GM18526 (cell line): Measurements from ENCODE around the gene PSD.

Source experiments
- POLR2A ChIP-seq: IDR thresholded peaks from 3 replicates; pipeline ENCODE4 v1.6.1; 2011; ENCODE audit not compliant: insufficient read length; ENCODE audit errors: extremely low read depth

Gene PSD

GRCh38 chr10:102425444-102425843, 6.9 kb upstream of the PSD start:
- TF ChIP-seq POLR2A, result no peak

DNA sequence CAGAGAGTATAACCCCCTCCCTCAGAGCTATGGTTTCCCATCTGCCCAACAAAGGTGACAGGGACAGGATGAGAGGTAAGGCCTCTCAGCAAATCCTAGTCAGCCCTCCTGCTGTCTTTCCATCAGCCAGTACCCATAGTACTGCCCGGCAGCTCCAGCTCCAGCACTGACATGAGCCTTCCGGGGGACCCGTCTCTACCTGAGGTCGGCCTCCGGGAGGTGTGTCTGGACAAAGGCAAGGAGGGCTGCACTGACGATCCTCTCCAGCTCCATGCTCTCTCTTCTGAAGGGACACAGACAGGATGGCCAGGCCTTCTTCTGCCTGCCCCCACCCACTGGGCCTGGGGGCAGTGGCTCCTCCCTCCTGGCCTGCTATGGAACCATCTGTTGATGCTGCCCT, 6.3 kb upstream of the PSD start:
- no peak for TF ChIP-seq POLR2A

GRCh38 chr10:102424145-102424544, 5.6 kb upstream of the PSD start:
- TF ChIP-seq POLR2A, result no peak

GRCh38 chr10:102423372-102423968, 4.9 kb upstream of the PSD start:
- no peak for TF ChIP-seq POLR2A

- peak; percentile 23 for TF ChIP-seq POLR2A
These were observed 4.1 kb upstream of the PSD start for GRCh38 chr10:102422545-102423129.

GRCh38 chr10:102421757-102422512, 3.4 kb upstream of the PSD start:
- TF ChIP-seq POLR2A, result no peak

DNA sequence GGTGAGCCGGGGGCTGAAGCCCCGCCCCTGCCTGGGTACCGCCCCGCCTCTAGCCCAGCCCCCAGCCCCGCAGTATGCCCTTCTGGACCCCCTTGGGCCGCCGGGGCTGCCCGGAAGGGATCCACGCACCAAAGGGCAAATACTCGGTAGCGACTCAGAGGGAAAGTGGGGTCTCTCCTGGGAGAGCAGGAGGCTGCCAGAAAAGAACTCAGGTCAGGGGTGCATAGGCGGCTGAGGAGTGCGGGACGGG, 2.8 kb upstream of the PSD start:
- no peak for TF ChIP-seq POLR2A

- peak; percentile 60 for TF ChIP-seq POLR2A
These were observed 2.3 kb upstream of the PSD start, which contains the start of gene FBXL15 for GRCh38 chr10:102420714-102421506. FBXL15 (plus strand) TSS chr10:102420836; CDS start chr10:102421130, 294 bp downstream.

DNA sequence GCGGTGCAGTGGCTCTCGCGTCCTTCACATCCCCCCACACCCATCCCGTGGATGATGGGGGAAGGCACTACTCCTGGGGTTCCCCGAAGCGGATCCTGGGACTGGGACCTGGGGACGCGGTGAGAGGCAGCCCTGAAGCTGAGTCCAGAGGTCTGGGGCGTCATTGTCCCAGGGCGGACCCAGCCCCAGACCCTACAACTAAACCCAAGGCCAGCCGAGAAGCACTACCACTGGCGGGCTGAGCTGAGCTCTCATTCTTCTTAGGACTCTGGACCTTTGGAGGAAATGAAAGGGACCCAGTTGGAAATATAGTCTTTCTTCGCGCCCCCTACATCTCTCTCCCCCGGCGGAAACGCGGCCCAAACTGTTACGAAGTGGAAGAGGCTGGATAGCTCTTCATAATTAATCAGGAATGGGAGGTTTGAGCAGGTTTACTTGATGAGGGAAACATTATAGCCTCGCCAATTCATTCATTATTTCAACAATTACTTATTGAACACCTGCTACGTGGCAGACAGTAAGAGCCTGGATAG, 1.7 kb upstream of the PSD start:
- TF ChIP-seq POLR2A, result no peak

GRCh38 chr10:102419269-102420180, 940 bp upstream of the PSD start:
- TF ChIP-seq POLR2A, result no peak

- TF ChIP-seq POLR2A, result no peak
These were observed 1.9 kb downstream of the PSD start for GRCh38 chr10:102416695-102417094.

- no peak for TF ChIP-seq POLR2A
These were observed 2.3 kb downstream of the PSD start for GRCh38 chr10:102416283-102416682.

GRCh38 chr10:102414749-102415148, 3.8 kb downstream of the PSD start:
- TF ChIP-seq POLR2A, result no peak

DNA sequence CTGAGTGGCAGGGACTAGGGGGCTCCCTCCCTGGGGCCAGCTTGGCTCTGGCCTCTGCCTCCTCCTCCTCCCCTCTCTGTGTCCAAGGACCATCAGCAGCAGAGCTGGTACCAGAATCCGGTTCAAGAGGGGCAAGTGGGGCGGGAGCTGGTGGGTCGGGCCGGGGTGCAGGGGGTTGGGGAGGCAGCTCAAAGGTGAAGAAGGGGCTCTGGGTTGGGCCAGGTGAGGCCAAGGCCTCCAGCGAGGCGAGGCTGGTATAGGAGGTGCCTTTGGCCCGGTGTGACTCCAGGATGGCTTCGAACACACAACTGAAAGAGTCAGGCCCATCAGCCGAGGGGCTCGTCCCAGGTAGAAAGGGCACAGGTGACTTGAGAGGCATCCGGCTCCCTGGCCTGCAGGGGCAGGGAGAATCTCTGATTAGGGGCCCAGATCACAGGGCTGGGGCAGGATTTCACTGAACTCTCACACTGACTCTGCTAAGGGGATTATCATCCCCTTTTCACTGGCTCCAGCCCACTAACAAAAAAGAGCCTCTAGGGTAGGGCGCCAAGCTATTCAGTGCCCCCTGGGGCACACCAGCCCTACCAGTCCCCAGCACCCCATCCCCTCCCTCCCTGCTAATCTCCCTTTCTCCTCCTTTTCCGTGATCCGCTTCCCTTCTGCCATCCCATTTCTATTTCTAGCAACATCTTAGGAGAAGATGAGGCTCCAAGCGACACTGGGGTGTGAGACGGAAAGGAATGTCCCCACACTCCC, 4.6 kb downstream of the PSD start:
- TF ChIP-seq POLR2A, result no peak
